ENCODE measurements around the gene BICRA.

- TF ChIP-seq POLR2A (IDR thresholded peaks at IDR 0.05; ENCODE audit: low read depth, low read length) (no peak), POLR2AphosphoS5 (IDR thresholded peaks at IDR 0.05; ENCODE audit: low read depth, low read length) (no peak)
Observed at GRCh38 chr19:47663911-47664771, 55.2 kb downstream of the BICRA start.
